Panc1 (cell line): ENCODE results near the gene HSPB2. TPM values are rescaled to one million over a fixed set of nuclear protein-coding genes. Genes with fewer than 3 reads are reported as not detected.

Experiments
- ATAC-seq: fragments of 200-7000 bp; cut with Tn5 transposase; 2 replicates; pipeline ENCODE4 v1.9.1; 2020; ENCODE audit warnings: mild to moderate bottlenecking, moderate library complexity
- BruUV-seq: library from RNA; stranded (reverse); fragments of 400-500 nt; replicated peaks from 2 replicates; lab custom pipeline; 2021; lab: Mats Ljungman, UMichigan
- CTCF ChIA-PET: fragments of 300-600 bp; sonication (Branson Sonifier 250); formaldehyde crosslinking; loops from one replicate; lab custom pipeline; 2022; ENCODE audit warnings: antibody characterized with exemption; lab: Charles Lee
- POLR2A ChIA-PET: fragments of 300-600 bp; sonication (Branson Sonifier 250); formaldehyde crosslinking; loops from one replicate; lab custom pipeline; 2022; ENCODE audit warnings: antibody characterized with exemption; lab: Charles Lee
- DNase-seq: peaks from one replicate; pipeline ENCODE4 v3.0.0-alpha.2; 2010; ENCODE audit warnings: low read depth, low spot score
- H3K27ac ChIP-seq: 2 replicates; pipeline ENCODE4 v1.5.1; 2011; ENCODE audit warnings: mild to moderate bottlenecking, low read length, inconsistent platforms
- H3K27me3 ChIP-seq: fragments of 200-500 bp; sonication (Bioruptor generic); 2 replicates; pipeline ENCODE4 v1.6.0; 2014; ENCODE audit warnings: low read length, inconsistent platforms; ENCODE audit not compliant: control insufficient read depth, insufficient read depth
- H3K36me3 ChIP-seq: fragments of 200-500 bp; sonication (Bioruptor generic); 2 replicates; pipeline ENCODE4 v1.5.1; 2014; ENCODE audit warnings: inconsistent platforms, mild to moderate bottlenecking, low read length, moderate library complexity; ENCODE audit not compliant: control insufficient read depth, insufficient read depth
- H3K4me1 ChIP-seq: 2 replicates; pipeline ENCODE4 v1.5.1; 2011; ENCODE audit warnings: inconsistent platforms, mild to moderate bottlenecking, low read length, moderate library complexity; ENCODE audit not compliant: control insufficient read depth, insufficient read depth
- H3K4me3 ChIP-seq, 2 experiments: 2 replicates each; pipeline ENCODE4 v1.5.1; 2011 to 2012; ENCODE audit warnings: low read depth in 2 of 2, low read length in 2 of 2, mild to moderate bottlenecking in 2 of 2, inconsistent platforms in 1 of 2, moderate library complexity in 1 of 2
- H3K9me3 ChIP-seq: fragments of 200-500 bp; sonication (Bioruptor generic); 2 replicates; pipeline ENCODE4 v1.5.1; 2014; ENCODE audit warnings: low read depth, mild to moderate bottlenecking, inconsistent platforms, low read length, moderate library complexity; ENCODE audit not compliant: control insufficient read depth, insufficient read depth
- POLR2AphosphoS5 ChIP-seq: IDR thresholded peaks from 2 replicates; pipeline ENCODE4 v1.6.1; 2012; ENCODE audit warnings: mild to moderate bottlenecking, low read depth, low read length, moderate library complexity
- SIN3A ChIP-seq: IDR thresholded peaks from 2 replicates; pipeline ENCODE4 v1.6.1; 2012; ENCODE audit warnings: low read depth, mild to moderate bottlenecking, low read length, moderate library complexity, borderline replicate concordance; ENCODE audit not compliant: insufficient read depth
- TCF7L2 ChIP-seq: IDR thresholded peaks from 2 replicates; pipeline ENCODE4 v1.6.1; 2011; ENCODE audit warnings: mild to moderate bottlenecking, low read depth, low read length, inconsistent platforms
- in situ Hi-C: cut with HindIII; loops from 2 replicates; pipeline ENCODE4 v1.10.0; 2016; ENCODE audit warnings: low sequenced_read_pairs, low pct_unique_long_range_greater_than_20kb
- intact Hi-C: fragments of 100-400 bp; cut with micrococcal nuclease; formaldehyde crosslinking; loops from one replicate; pipeline ENCODE4 v1.10.0; 2022; ENCODE audit not compliant: unreplicated experiment
- total RNA-seq: library from RNA; stranded (reverse); gene quantifications from one replicate; pipeline ENCODE4 v1.2.1, GENCODE V29; 2021; ENCODE audit not compliant: unreplicated experiment
- TF ChIP-seq, protein P1 (sequence below), 2 experiments: IDR thresholded peaks; 2 replicates each; pipeline ENCODE4 v1.6.1; 2011 to 2012; ENCODE audit warnings: low read depth in 2 of 2, control low read depth in 1 of 2, low read length in 1 of 2, mild to moderate bottlenecking in 1 of 2, moderate library complexity in 1 of 2; ENCODE audit not compliant: insufficient read depth in 1 of 2
- TF ChIP-seq, protein P2 (sequence below): fragments of 450-650 bp; IDR thresholded peaks from 2 replicates; pipeline ENCODE4 v1.5.1; 2017; ENCODE audit warnings: mild to moderate bottlenecking

Gene HSPB2
- total RNA-seq, 1 experiment from 2014 or later: not detected

DNA sequence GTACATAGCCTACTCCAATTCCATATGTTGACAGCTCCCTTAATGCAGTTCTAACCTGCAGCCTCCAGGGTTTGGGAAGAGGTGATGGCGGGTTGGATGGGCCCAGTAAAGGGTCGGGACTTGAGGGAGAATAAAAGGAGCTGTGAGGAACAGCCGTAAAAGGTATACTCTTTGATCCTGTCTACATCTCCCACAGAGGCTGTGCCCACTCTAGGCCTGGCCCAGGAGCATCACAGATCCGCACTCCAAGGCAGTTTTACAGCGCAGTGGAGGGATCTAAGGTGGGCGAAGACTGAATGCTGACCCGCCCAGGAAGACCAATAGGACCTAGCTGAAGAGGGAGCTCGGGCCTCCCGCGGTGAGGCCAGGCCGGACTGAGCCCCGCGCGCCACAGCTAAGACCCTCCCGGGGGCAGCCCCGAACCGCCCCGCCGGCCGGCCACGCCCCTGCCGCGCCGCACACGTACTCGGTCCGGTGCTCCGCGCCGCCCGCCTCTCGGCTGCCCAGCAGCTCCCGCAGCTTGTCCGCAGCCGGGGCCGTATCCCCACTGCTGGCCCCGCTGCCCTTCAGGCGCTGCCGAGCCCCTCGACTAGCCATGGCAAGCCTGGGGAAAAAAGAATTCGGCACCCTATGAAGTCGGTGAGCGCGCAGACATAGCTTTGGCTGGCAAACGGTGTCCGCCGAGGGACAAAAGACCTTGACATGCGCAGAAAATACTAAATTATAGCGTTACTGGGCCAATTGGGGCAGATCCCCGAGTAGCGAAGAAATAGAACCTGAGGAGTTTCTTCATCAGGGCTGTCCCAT lies 41.4 kb upstream of the HSPB2 start, which contains the start of gene ALG9:
ALG9 (minus strand) TSS at position 696 of the 807 bp plus-strand sequence; CDS start at position 597, 99 bp downstream.
- Histone ChIP-seq H3K36me3 (no peaks in the 10 kb centered on the region; the same call in 1 of the 2 replicates), H3K4me1 (peaks cover 13% of the 10 kb centered on the region), H3K27me3 (no peaks in the 10 kb centered on the region), H3K9me3 (no peaks in the 10 kb centered on the region), H3K27ac (peak within 1 kb of the TSS; percentile 96), H3K4me3 (peak within 1 kb of the TSS; percentile 76 to 77)
- TF ChIP-seq SIN3A (peak; percentile 59; the same call in 1 of the 2 replicates), POLR2AphosphoS5 (peak; percentile 81), TCF7L2 (peak; percentile 98)
- TF ChIP-seq, protein P1, sequence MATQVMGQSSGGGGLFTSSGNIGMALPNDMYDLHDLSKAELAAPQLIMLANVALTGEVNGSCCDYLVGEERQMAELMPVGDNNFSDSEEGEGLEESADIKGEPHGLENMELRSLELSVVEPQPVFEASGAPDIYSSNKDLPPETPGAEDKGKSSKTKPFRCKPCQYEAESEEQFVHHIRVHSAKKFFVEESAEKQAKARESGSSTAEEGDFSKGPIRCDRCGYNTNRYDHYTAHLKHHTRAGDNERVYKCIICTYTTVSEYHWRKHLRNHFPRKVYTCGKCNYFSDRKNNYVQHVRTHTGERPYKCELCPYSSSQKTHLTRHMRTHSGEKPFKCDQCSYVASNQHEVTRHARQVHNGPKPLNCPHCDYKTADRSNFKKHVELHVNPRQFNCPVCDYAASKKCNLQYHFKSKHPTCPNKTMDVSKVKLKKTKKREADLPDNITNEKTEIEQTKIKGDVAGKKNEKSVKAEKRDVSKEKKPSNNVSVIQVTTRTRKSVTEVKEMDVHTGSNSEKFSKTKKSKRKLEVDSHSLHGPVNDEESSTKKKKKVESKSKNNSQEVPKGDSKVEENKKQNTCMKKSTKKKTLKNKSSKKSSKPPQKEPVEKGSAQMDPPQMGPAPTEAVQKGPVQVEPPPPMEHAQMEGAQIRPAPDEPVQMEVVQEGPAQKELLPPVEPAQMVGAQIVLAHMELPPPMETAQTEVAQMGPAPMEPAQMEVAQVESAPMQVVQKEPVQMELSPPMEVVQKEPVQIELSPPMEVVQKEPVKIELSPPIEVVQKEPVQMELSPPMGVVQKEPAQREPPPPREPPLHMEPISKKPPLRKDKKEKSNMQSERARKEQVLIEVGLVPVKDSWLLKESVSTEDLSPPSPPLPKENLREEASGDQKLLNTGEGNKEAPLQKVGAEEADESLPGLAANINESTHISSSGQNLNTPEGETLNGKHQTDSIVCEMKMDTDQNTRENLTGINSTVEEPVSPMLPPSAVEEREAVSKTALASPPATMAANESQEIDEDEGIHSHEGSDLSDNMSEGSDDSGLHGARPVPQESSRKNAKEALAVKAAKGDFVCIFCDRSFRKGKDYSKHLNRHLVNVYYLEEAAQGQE (IDR thresholded peaks at IDR 0.05; ENCODE audit: insufficient read depth in 1 of 2, low read depth in 2 of 2, low read length in 1 of 2): no peak
- TF ChIP-seq, protein P2, sequence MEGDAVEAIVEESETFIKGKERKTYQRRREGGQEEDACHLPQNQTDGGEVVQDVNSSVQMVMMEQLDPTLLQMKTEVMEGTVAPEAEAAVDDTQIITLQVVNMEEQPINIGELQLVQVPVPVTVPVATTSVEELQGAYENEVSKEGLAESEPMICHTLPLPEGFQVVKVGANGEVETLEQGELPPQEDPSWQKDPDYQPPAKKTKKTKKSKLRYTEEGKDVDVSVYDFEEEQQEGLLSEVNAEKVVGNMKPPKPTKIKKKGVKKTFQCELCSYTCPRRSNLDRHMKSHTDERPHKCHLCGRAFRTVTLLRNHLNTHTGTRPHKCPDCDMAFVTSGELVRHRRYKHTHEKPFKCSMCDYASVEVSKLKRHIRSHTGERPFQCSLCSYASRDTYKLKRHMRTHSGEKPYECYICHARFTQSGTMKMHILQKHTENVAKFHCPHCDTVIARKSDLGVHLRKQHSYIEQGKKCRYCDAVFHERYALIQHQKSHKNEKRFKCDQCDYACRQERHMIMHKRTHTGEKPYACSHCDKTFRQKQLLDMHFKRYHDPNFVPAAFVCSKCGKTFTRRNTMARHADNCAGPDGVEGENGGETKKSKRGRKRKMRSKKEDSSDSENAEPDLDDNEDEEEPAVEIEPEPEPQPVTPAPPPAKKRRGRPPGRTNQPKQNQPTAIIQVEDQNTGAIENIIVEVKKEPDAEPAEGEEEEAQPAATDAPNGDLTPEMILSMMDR: peak; percentile 38
- ChIA-PET CTCF (interaction anchor here (0.6 to 1.5 kb wide), 4 partner anchors 9 to 267 kb away, joined by 3 to 6 read pairs (median 4); no protein-coding TSS in a partner anchor), POLR2A (interaction anchor here (0.8 to 1.3 kb wide), 3 partner anchors 9 to 215 kb away, joined by 3 to 6 read pairs (median 3); partner anchors contain the start of gene TIMM8B)
- BruUV-seq: no TSS peak
- intact Hi-C loops: loop anchor here (10.0 kb wide), 1 partner anchor 114 kb away; no protein-coding TSS in a partner anchor
- in situ Hi-C loops: no loop called here
- ATAC-seq: peak; percentile 98
- peak; percentile 62 for DNase-seq

DNA sequence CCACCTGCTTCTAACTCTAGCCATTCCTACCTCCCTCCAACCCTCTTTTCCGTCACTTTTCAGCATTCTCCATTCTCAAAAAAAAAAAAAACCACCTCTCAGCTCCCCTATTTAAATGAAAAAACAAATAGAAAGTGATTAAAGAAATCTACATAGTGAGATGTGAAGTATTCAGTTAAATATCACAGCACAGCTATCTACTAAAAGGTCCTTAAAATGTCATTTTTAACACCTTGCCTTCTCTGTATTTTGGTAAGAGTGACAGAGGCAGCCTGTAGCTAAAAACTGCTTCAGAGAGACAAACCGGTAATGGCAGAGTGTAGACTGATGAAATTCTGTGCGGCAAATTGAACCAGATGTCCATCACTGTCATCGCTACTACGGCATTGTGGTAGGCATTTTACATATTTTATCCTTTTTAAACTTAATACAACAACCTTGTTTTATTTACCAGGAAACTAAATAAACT lies 40.8 kb upstream of the HSPB2 start:
- Histone ChIP-seq H3K27me3 (no peaks in the 10 kb centered on the region), H3K27ac (peak overlapping the region; percentile 96), H3K4me1 (peaks cover 13% of the 10 kb centered on the region), H3K9me3 (no peaks in the 10 kb centered on the region), H3K36me3 (no peaks in the 10 kb centered on the region; the same call in 1 of the 2 replicates), H3K4me3 (peak overlapping the region; percentile 76 to 77)
- no TSS peak for BruUV-seq
- DNase-seq (no peak), ATAC-seq (0 out of 2 replicates have a peak, but pooled peaks have one; percentile 31)
- TF ChIP-seq POLR2AphosphoS5 (no peak), TCF7L2 (no peak), SIN3A (no peak)
- TF ChIP-seq, protein P1 (IDR thresholded peaks at IDR 0.05; ENCODE audit: insufficient read depth in 1 of 2, low read depth in 2 of 2, low read length in 1 of 2): no peak
- TF ChIP-seq, protein P2: no peak
- intact Hi-C loops: loop anchor here (10.0 kb wide), 1 partner anchor 113 kb away; no protein-coding TSS in a partner anchor
- CTCF ChIA-PET: interaction anchor here (0.5 to 1.5 kb wide), 6 partner anchors 9 to 267 kb away, joined by 3 to 8 read pairs (median 4); no protein-coding TSS in a partner anchor
- in situ Hi-C loops: no loop called here
- POLR2A ChIA-PET: interaction anchor here (0.5 to 1.0 kb wide), 3 partner anchors 55 to 214 kb away, joined by 3 read pairs; partner anchors contain the start of gene TIMM8B
